HT1080 (cell line): ENCODE results near the gene BTRC. TPM values are rescaled to one million over a fixed set of nuclear protein-coding genes. Genes with fewer than 3 reads are reported as not detected.
"Not testable (repeated sequence)": the region's sequence is repeated elsewhere in the genome, so short reads cannot be mapped to it uniquely, and the experiment has no call there.

Source experiments
- DNase-seq: peaks from one replicate; pipeline ENCODE4 v3.0.0-alpha.2; 2015; ENCODE audit warnings: low read depth
- total RNA-seq: library from RNA; depleted of rRNA; stranded (reverse); fragments of >200 nt; shearing (Covaris generic); gene quantifications from 2 replicates; pipeline ENCODE4 v1.2.3, GENCODE V29; 2014

BTRC gene
- total RNA-seq, 1 experiment from 2014 or later: 6.2 TPM

GRCh38 chr10:101385866-101386658, 32.1 kb downstream of the BTRC start:
- no peak for DNase-seq

GRCh38 chr10:101386659-101387259, 32.8 kb downstream of the BTRC start:
- no peak for DNase-seq

DNA sequence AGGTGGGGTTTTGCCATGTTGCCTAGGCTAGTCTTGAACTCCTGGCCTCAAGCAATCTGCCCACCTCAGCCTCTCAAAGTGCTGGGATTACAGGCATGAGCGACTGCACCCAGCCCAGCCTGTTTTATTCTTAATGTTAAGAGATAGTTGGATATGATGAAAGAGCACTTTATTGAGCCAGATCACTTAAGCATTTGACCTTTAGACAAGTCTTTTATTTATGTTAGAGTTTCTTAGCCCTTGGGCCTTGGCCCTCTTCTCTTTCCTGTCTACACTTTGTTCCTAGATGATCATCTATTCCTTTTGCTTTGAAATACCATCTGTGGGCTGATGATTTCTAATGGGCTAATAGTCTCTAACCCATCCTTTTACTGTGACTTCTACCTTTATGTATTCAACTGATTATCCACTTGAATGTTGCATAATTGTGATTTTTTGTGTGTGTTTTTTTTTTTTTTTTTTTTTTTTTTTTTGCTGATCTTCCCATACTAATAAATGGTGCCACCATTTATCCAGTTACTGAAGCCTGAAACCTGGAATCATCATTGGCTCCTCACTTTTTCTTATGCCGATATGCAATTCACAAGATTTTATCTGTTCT, 34.8 kb downstream of the BTRC start:
- DNase-seq: no peak

- not testable (repeated sequence) for DNase-seq
These were observed 35.6 kb downstream of the BTRC start for GRCh38 chr10:101389532-101389931.

GRCh38 chr10:101389986-101390531, 36.1 kb downstream of the BTRC start:
- DNase-seq: no peak

DNA sequence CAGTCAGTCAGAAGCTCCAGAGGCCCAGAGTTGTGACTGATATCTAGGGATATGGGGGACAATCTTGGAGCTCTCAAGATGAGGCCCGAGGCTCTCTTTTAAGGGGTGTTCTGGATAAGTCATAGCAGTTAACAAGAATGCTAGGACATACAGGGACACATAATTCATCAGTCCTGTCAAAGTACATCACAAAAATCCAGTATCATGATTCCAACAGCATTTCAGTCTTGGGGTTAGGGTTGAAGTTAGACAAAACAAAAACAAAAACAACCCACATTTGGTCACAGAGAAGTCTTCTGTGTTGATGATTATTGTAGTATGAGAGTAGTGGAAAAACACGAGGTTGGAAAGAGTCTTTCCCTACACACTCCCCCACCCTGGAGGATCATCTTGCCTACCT, 39.4 kb downstream of the BTRC start:
- no peak for DNase-seq

- no peak for DNase-seq
These were observed 40.7 kb downstream of the BTRC start for GRCh38 chr10:101394524-101395133.

GRCh38 chr10:101397140-101397539, 43.2 kb downstream of the BTRC start:
- DNase-seq: peak; percentile 32

DNA sequence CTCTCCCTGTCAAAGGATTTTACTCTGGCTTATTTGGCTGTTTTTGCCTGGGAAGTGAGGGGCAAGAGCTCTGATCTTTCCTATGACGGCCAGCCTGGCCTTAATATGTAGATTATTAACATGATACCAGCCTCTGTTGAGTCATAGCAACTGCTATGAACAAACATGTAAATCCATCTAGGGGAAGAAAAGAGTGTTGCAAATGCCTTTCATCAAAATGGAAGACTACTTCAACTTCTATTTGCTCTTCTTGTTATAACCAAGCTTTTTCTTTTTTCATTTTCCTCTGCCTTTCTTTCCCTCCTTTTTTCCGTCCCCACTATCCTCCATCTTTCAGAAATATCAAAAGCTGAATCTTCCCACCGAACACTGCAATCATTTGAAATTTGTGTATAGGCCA, 46.6 kb downstream of the BTRC start:
- no peak for DNase-seq

DNA sequence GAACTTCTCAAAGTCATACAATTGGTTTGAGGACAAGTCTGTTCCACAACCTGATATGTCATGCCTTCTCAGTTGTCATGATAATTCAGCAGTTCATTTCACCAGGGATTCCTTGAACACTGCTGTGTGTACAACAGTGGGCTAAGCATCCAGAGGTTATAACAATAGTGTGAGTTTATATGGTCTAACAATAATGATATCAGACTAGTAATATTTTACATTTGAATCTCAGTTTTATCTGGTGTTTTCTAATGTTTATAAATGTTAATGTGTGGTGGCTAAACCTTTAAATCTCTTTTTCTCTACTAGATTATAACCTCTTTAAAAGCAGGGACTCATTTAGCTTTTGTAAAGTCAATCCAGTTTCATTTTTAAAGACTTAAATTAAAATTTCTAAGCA, 48.7 kb downstream of the BTRC start:
- DNase-seq: no peak

DNA sequence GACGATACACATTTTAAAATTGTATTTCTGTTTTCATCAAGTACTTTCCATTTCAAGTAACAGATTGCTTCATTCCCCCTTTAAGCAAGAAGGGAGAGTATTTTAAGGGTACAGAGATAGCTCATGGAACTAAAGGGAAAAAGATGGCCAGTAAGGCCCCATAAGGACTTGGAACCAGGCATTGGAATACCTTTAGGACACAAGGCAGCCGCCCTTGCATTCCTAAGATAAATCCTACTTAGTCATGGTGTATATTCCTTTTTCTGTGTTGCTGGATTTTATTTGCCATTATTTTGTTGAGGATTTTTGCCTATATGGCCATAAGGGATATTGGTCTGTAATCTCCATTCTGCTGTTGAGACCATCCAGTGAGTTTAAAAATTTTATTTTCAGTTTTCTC, 49.2 kb downstream of the BTRC start:
- no peak for DNase-seq

DNA sequence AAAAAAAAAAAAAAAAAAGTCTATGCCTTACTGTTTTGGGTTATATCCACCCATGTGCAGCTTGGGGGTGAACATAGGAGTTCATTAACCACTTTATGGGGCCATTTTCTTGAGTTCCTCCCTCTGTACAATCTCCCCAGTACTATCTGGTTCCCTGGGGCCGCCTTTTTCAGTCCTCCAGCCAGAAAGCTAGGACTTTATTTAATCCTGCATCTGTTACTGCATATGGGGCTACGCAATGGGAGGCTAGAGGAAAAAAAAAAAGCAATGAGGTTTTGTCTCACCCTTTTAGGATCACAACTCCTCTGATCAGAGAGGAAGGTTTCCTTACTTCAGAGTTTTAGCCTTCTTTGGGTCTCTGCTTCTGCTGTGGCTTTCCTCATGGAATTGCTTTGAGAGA, 51.0 kb downstream of the BTRC start:
- no peak for DNase-seq

- DNase-seq: no peak
These were observed 57.6 kb downstream of the BTRC start for GRCh38 chr10:101411598-101411997.

DNA sequence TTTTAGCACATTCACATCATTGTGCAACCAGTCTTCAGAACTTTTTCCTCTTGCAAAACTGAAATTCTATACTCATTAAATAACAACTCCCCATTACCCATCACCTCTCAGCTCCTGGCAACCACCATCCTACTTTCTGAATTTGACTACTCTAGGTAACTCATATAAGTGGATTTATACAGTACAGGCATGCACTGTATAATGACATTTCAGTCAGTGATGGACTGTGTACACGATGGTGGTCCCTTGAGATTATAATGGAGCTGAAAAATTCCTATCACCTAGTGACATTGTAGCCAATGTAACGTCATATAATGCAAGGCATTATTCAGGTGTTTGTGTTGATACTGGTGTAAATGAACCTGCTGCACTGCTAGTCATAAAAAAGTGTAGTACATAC, 60.1 kb downstream of the BTRC start:
- no peak for DNase-seq

- no peak for DNase-seq
These were observed 61.9 kb downstream of the BTRC start for GRCh38 chr10:101415884-101416283.

DNA sequence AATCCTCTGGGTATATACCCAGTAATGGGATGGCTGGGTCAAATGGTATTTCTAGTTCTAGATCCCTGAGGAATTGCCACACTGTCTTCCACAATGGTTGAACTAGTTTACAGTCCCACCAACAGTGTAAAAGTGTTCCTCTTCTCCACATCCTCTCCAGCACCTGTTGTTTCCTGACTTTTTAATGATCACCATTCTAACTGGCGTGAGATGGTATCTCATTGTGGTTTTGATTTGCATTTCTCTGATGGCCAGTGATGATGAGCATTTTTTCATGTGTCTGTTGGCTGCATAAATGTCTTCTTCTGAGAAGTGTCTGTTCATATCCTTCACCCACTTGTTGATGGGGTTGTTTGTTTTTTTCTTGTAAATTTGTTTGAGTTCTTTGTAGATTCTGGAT, 68.0 kb downstream of the BTRC start:
- not testable (repeated sequence) for DNase-seq

DNA sequence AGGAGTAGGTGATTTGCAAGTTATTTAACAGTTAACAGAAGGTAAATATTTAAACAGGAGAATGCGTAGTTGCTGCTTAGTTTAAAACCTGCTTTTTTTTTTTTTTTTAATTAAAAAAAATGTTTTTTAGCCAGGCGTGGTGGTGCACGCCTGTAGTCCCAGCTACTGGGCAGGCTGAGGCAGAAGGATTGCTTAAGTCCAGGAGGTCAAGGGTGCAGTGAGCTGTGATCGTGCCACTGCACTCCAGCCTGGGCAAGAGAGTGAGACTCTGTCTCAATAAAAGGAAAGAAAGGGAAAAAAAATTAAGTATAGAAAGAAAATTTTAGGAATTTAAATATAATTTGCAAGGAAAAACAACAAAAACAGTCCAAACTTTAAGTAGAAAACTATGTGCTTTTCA, 71.6 kb downstream of the BTRC start:
- no peak for DNase-seq

GRCh38 chr10:101428036-101428435, 74.1 kb downstream of the BTRC start:
- no peak for DNase-seq

- no peak for DNase-seq
These were observed 75.5 kb downstream of the BTRC start for GRCh38 chr10:101429423-101429822.

- DNase-seq: no peak
These were observed 82.3 kb downstream of the BTRC start for GRCh38 chr10:101436302-101436701.

- DNase-seq: no peak
These were observed 85.0 kb downstream of the BTRC start for GRCh38 chr10:101438881-101439391.
